GM12801 (cell line): Measurements from ENCODE around the gene CLEC4F.

Source experiments
- TF ChIP-seq, protein P1 (sequence below): IDR thresholded peaks from one replicate; pipeline ENCODE4 v1.5.1; 2011; ENCODE audit warnings: control low read depth; ENCODE audit not compliant: insufficient read length; ENCODE audit errors: extremely low read depth

CLEC4F gene

DNA sequence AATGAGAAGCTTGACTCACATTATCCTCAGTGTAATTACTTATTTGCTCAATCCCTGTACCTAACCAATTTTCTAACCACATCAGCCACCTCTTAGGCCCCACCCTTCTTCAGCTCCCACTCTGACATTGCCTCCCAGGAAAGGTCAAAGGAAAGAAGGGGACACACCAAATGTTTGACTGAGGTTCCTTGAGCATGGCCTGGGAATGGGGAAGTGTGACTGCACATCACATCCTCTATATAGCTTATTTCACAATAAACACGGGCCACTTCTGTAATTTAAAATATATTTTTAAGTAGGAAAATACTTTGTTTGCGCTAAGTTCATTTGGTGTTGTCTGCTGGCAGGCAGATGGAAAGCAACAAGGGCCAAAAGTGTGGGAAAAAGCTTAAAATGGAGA is 26.9 kb downstream of the CLEC4F start:
- TF ChIP-seq, protein P1, sequence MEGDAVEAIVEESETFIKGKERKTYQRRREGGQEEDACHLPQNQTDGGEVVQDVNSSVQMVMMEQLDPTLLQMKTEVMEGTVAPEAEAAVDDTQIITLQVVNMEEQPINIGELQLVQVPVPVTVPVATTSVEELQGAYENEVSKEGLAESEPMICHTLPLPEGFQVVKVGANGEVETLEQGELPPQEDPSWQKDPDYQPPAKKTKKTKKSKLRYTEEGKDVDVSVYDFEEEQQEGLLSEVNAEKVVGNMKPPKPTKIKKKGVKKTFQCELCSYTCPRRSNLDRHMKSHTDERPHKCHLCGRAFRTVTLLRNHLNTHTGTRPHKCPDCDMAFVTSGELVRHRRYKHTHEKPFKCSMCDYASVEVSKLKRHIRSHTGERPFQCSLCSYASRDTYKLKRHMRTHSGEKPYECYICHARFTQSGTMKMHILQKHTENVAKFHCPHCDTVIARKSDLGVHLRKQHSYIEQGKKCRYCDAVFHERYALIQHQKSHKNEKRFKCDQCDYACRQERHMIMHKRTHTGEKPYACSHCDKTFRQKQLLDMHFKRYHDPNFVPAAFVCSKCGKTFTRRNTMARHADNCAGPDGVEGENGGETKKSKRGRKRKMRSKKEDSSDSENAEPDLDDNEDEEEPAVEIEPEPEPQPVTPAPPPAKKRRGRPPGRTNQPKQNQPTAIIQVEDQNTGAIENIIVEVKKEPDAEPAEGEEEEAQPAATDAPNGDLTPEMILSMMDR, result no peak

DNA sequence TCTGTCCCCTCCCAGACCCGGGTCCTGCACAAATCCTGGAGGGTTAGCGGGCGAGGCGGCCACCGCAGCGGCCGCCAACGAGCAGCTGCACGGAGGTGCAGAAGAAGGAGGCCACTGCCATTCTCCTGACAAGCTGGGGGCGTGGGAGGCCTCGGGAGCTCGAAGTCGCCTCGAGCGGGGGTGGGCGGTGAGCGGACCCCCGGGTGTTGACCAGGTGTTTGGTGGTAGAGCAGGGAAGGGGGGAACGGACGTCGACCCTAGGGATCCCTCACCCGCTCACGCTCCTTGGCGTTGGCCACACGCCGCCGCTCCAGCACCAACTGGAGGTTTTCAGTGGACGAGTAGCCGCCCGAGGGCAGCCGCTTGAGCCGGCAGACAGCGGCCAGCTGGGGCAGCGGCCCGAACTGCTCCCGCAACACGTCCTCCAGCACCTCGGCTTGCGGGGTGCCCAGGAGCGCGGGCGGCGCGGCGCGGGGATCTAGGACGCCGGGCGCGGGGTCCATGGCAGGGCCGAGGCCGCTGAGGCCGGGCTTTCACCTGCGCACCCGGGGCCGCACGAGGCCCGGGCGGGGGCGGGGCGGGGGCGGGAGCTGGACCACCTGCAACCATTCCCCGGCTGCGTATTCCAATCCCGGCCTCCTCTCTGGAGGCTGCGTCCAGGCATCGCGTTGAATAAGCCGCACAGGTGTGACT is 30.1 kb downstream of the CLEC4F start, which contains the start of gene FIGLA:
TSS of gene FIGLA (minus strand) at position 508 of the 693 bp plus-strand sequence. CDS start at position 503, 5 bp downstream.
- TF ChIP-seq, protein P1, result no peak

DNA sequence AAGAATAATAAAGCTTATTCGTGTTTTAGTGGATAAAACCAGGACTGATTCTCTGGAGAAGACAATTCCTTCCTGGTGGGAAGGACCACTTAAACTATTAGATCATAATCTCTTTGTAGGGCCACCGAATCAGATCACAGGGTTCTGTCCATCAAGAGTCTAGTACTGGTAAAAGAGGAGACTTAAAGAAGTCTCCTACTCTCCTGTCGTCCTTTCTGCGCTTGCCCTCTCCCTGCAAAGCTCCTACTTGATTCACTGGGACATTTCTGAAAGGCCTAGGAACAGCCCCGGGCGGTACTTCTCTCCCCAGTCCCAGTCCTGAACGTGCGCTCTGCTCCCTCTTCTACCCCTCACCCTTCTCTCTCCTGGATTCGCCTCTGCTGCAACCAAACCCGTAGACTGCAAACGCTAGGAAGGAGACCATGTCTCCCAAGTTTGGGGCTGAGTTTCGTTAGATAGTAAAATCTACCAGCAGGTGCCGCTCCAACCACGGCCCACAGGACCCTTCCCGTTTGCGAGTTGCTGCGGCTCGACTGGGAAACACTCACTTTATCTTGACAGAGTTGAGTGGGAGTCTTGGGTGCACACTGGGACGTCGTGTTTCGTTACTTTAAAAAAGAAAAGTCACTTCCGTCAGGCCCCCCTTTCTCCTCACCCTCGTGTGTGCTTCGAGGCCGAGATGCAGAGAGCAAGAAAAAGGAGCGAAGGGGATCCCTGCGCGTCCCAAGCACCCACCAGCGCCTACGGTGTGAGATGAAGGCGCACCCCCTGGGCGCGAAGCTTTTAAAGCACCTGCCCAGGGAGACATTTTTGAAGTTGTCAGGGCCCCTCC is 30.9 kb downstream of the CLEC4F start:
- TF ChIP-seq, protein P1, result no peak

DNA sequence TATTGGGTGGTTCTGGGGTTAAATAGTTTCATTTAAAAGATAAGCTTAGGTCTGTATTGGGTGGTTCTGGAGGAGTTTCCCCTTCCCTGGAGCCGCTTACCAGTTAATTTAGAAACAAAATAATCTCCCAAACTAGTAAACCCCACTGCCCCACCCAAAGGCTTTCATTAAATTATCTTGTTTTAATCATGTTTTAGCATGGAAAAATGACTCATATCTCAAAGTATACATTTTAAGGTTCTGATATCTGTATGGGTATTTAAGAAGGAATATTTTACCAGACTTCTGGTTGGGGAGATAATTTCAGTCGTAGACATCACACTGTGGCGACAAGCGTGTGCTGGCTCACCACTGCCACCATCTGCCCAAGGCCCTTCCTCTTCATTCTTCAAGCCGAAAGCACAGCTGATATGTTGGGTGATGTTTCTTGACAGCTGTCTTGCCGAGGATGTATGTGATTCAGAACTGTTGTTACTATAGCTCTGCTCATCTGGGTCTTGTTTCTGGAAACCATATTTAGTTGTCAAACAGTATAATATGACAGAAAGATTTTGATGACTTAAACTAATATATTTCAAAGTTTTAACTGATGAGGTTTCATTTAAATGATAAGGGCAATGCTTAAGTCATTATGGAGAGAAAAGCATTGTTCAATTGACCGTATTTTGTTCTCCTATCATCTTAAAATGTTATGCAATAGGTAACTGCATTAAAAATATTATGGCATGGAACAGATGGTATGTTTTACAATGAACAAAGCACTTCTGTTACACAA is 35.1 kb downstream of the CLEC4F start:
- TF ChIP-seq, protein P1, result no peak

DNA sequence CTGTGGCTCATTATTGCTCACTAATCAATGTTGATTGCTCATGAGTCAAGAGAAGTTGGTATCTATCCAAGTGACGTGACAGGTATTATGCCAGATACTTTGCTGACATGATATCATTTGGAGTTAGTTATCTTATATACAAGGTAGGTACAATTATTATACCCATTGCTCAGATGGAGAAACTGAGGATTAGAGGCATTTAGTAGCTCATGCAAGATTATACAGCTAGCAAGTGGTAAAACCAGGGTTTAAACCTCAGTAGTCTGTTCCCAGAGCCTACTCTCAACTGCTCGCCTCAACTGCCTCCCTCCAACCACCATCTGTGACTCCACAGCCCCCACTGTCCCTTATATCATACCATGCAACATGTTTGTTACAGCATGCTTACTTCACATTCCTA is 36.1 kb downstream of the CLEC4F start:
- TF ChIP-seq, protein P1, result no peak

DNA sequence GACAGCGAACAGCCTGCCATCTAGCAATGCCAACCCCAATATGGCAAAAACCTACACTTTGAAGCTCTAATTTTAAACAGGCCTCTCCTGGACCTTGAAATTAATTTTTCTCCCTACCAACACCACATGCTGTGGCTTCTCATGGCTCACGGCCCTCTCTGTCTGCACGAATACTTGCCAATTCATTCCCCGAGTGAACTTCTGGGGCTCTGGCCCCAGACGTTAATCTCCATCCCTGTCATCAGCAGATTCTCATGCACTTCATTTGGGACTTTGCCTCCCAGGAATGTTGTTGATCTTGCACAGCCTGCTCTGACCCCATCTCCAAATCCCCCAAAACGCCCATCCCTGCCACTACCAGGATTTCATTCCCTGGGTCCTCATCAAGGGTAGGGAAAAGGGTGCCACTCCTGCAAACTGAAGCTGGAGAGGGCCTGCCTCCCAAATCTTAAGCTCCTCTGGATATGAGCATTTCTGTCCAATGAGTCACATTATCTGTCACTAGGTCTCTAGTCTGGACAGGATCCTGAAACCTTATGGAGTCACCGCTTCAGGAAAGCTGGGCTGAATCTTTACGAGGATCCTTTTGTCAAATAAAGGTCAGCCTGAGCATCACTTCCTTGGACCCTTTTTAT is 40.4 kb downstream of the CLEC4F start:
- TF ChIP-seq, protein P1, result no peak

DNA sequence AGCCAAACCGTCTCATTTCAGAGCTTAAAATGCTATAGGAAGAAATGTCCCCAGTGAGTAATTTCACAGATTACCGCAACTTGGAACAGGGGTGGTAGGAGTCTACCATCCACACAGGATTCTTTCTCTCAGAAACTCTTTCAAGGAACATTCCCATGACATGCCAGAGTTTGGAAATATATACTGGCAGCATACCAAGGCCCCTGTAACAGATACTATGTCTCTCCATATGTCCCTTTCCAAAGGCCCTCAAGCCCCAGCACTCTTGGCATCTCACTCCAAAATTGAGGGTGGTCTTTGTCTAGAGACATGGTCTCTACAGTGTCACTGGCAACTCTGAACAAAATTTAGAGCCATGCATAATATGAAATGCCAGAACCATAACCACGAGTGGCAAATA is 40.9 kb downstream of the CLEC4F start:
- TF ChIP-seq, protein P1, result no peak
